ENCODE data around the gene SEC31B. TPM values are rescaled to one million over a fixed set of nuclear protein-coding genes. Genes with fewer than 3 reads are reported as not detected.

Gene SEC31B
- total RNA-seq, 2 experiments from 2014 or later = 42.9 to 120 TPM

- peaks cover 30% of the 10 kb centered on the region for H3K4me1 Mint-ChIP-seq
- H3K4me3 Mint-ChIP-seq = no peak overlapping the region
- H3K9me3 Mint-ChIP-seq (ENCODE audit: low read depth) = no peaks in the 10 kb centered on the region
- H3K36me3 Mint-ChIP-seq = peaks cover 34% of the 10 kb centered on the region
- no peak overlapping the region for H3K27ac Mint-ChIP-seq
- CTCF ChIA-PET = interaction anchor here (0.9 to 3.8 kb wide), 9 partner anchors 9 to 91 kb away, joined by 3 to 33 read pairs (median 5); partner anchors contain the start of gene HIF1AN
- DNase-seq (no peak), ATAC-seq (no peak)
- H3K27me3 Mint-ChIP-seq = no peaks in the 10 kb centered on the region
These were observed 4.5 kb upstream of the SEC31B start for GRCh38 chr10:100524206-100524605.

GRCh38 chr10:100522945-100523344, 3.3 kb upstream of the SEC31B start:
- DNase-seq = no peak
- H3K27me3 Mint-ChIP-seq = no peaks in the 10 kb centered on the region
- H3K27ac Mint-ChIP-seq = no peak overlapping the region
- H3K9me3 Mint-ChIP-seq (ENCODE audit: low read depth) = no peaks in the 10 kb centered on the region
- CTCF ChIA-PET = interaction anchor here (1.3 to 20.2 kb wide), 6 partner anchors 11 to 91 kb away, joined by 5 to 272 read pairs (median 11); partner anchors contain the start of gene HIF1AN
- H3K4me3 Mint-ChIP-seq = no peak overlapping the region
- no peak for ATAC-seq
- H3K36me3 Mint-ChIP-seq = peaks cover 34% of the 10 kb centered on the region
- H3K4me1 Mint-ChIP-seq = peaks cover 33% of the 10 kb centered on the region

GRCh38 chr10:100522107-100522801, 2.6 kb upstream of the SEC31B start:
- DNase-seq = no peak
- Mint-ChIP-seq H3K9me3 (ENCODE audit: low read depth) (no peaks in the 10 kb centered on the region), H3K4me1 (peaks cover 33% of the 10 kb centered on the region), H3K27me3 (no peaks in the 10 kb centered on the region), H3K36me3 (peaks cover 35% of the 10 kb centered on the region), H3K27ac (no peak overlapping the region), H3K4me3 (no peak overlapping the region)
- CTCF ChIA-PET = interaction anchor here (1.3 to 20.2 kb wide), 6 partner anchors 10 to 91 kb away, joined by 5 to 272 read pairs (median 11); partner anchors contain the start of gene HIF1AN
- ATAC-seq = no peak

GRCh38 chr10:100520811-100521210, 1.1 kb upstream of the SEC31B start:
- ATAC-seq (no peak), DNase-seq (no peak)
- H3K9me3 Mint-ChIP-seq (ENCODE audit: low read depth) = no peaks in the 10 kb centered on the region
- H3K36me3 Mint-ChIP-seq = peaks cover 35% of the 10 kb centered on the region
- no peak overlapping the region for H3K27ac Mint-ChIP-seq
- H3K4me1 Mint-ChIP-seq = peaks cover 34% of the 10 kb centered on the region
- no peak overlapping the region for H3K4me3 Mint-ChIP-seq
- CTCF ChIA-PET = interaction anchor here (1.1 to 20.2 kb wide), 10 partner anchors 8 to 176 kb away, joined by 3 to 363 read pairs (median 12); partner anchors contain the start of genes HIF1AN and SCD
- no peaks in the 10 kb centered on the region for H3K27me3 Mint-ChIP-seq

GRCh38 chr10:100518761-100519241, 860 bp downstream of the SEC31B start:
- peaks cover 33% of the 10 kb centered on the region for H3K4me1 Mint-ChIP-seq
- H3K27ac Mint-ChIP-seq = peak overlapping the region; percentile 45
- DNase-seq (peak; percentile 75), ATAC-seq (peak; percentile 84)
- H3K36me3 Mint-ChIP-seq = peaks cover 38% of the 10 kb centered on the region
- no peak overlapping the region for H3K4me3 Mint-ChIP-seq
- H3K9me3 Mint-ChIP-seq (ENCODE audit: low read depth) = no peaks in the 10 kb centered on the region
- no peaks in the 10 kb centered on the region for H3K27me3 Mint-ChIP-seq
- CTCF ChIA-PET = interaction anchor here (0.6 to 20.2 kb wide), 39 partner anchors 9 to 468 kb away, joined by 3 to 363 read pairs (median 6); partner anchors contain the start of genes HIF1AN, MRPL43, SCD and TWNK

- DNase-seq (no peak), ATAC-seq (no peak)
- H3K27ac Mint-ChIP-seq = peak overlapping the region; percentile 34
- H3K9me3 Mint-ChIP-seq (ENCODE audit: low read depth) = no peaks in the 10 kb centered on the region
- peaks cover 42% of the 10 kb centered on the region for H3K36me3 Mint-ChIP-seq
- H3K27me3 Mint-ChIP-seq = no peaks in the 10 kb centered on the region
- CTCF ChIA-PET = interaction anchor here (0.6 to 20.2 kb wide), 10 partner anchors 8 to 173 kb away, joined by 3 to 363 read pairs (median 20); partner anchors contain the start of genes HIF1AN and SCD
- H3K4me1 Mint-ChIP-seq = peaks cover 44% of the 10 kb centered on the region
- no peak overlapping the region for H3K4me3 Mint-ChIP-seq
These were observed 2.8 kb downstream of the SEC31B start for GRCh38 chr10:100516847-100517246.

- peak overlapping the region; percentile 52 for H3K27ac Mint-ChIP-seq
- no peak for ATAC-seq
- CTCF ChIA-PET = interaction anchor here (1.0 to 20.2 kb wide), 6 partner anchors 9 to 171 kb away, joined by 3 to 363 read pairs (median 74); partner anchors contain the start of gene SCD
- no peak for DNase-seq
- peaks cover 45% of the 10 kb centered on the region for H3K36me3 Mint-ChIP-seq
- no peaks in the 10 kb centered on the region for H3K27me3 Mint-ChIP-seq
- H3K4me1 Mint-ChIP-seq = peaks cover 56% of the 10 kb centered on the region
- H3K4me3 Mint-ChIP-seq = no peak overlapping the region
- no peaks in the 10 kb centered on the region for H3K9me3 Mint-ChIP-seq (ENCODE audit: low read depth)
These were observed 4.0 kb downstream of the SEC31B start for GRCh38 chr10:100515612-100516011.

GRCh38 chr10:100510533-100511308, 8.9 kb downstream of the SEC31B start:
- CTCF ChIA-PET = interaction anchor here (0.8 to 20.2 kb wide), 15 partner anchors 8 to 326 kb away, joined by 3 to 363 read pairs (median 6); partner anchors contain the start of genes HIF1AN and SCD
- Mint-ChIP-seq H3K4me1 (peaks cover 74% of the 10 kb centered on the region), H3K4me3 (peak overlapping the region; percentile 45), H3K36me3 (peaks cover 41% of the 10 kb centered on the region), H3K27me3 (no peaks in the 10 kb centered on the region), H3K27ac (peak overlapping the region; percentile 97), H3K9me3 (ENCODE audit: low read depth) (no peaks in the 10 kb centered on the region)
- DNase-seq = peak; percentile 94
- ATAC-seq = peak; percentile 74

GRCh38 chr10:100509241-100509840, 10.3 kb downstream of the SEC31B start:
- H3K4me1 Mint-ChIP-seq = peaks cover 87% of the 10 kb centered on the region
- H3K9me3 Mint-ChIP-seq (ENCODE audit: low read depth) = no peaks in the 10 kb centered on the region
- peak overlapping the region; percentile 74 for H3K4me3 Mint-ChIP-seq
- CTCF ChIA-PET = interaction anchor here (0.9 to 20.2 kb wide), 23 partner anchors 9 to 403 kb away, joined by 3 to 363 read pairs (median 5); partner anchors contain the start of genes HIF1AN and SCD
- H3K27ac Mint-ChIP-seq = peak overlapping the region; percentile 97
- DNase-seq = peak; percentile 91
- no peaks in the 10 kb centered on the region for H3K27me3 Mint-ChIP-seq
- ATAC-seq = peak; percentile 57
- peaks cover 47% of the 10 kb centered on the region for H3K36me3 Mint-ChIP-seq

- CTCF ChIA-PET = interaction anchor here (0.7 to 20.2 kb wide), 24 partner anchors 10 to 403 kb away, joined by 3 to 363 read pairs (median 5); partner anchors contain the start of genes HIF1AN and SCD
- Mint-ChIP-seq H3K27ac (peak overlapping the region; percentile 97), H3K4me3 (peak overlapping the region; percentile 74), H3K36me3 (peaks cover 48% of the 10 kb centered on the region), H3K27me3 (no peaks in the 10 kb centered on the region), H3K9me3 (ENCODE audit: low read depth) (no peaks in the 10 kb centered on the region), H3K4me1 (peaks cover 90% of the 10 kb centered on the region)
- DNase-seq = peak; percentile 74
- peak; percentile 65 for ATAC-seq
These were observed 10.9 kb downstream of the SEC31B start for GRCh38 chr10:100508691-100509150.

- H3K27me3 Mint-ChIP-seq = no peaks in the 10 kb centered on the region
- H3K36me3 Mint-ChIP-seq = peaks cover 49% of the 10 kb centered on the region
- CTCF ChIA-PET = interaction anchor here (0.7 to 20.2 kb wide), 21 partner anchors 10 to 174 kb away, joined by 3 to 363 read pairs (median 5); partner anchors contain the start of genes HIF1AN and SCD
- H3K9me3 Mint-ChIP-seq (ENCODE audit: low read depth) = no peaks in the 10 kb centered on the region
- peaks cover 92% of the 10 kb centered on the region for H3K4me1 Mint-ChIP-seq
- ATAC-seq (no peak), DNase-seq (no peak)
- H3K4me3 Mint-ChIP-seq = peak overlapping the region; percentile 74
- peak overlapping the region; percentile 97 for H3K27ac Mint-ChIP-seq
These were observed 11.4 kb downstream of the SEC31B start for GRCh38 chr10:100508266-100508665.

GRCh38 chr10:100507357-100507732, 12.3 kb downstream of the SEC31B start:
- DNase-seq (no peak), ATAC-seq (no peak)
- peak overlapping the region; percentile 74 for H3K4me3 Mint-ChIP-seq
- CTCF ChIA-PET = interaction anchor here (0.7 to 20.2 kb wide), 11 partner anchors 10 to 164 kb away, joined by 3 to 363 read pairs (median 32); partner anchors contain the start of genes HIF1AN and SCD
- H3K4me1 Mint-ChIP-seq = peaks cover 91% of the 10 kb centered on the region
- H3K27me3 Mint-ChIP-seq = no peaks in the 10 kb centered on the region
- no peaks in the 10 kb centered on the region for H3K9me3 Mint-ChIP-seq (ENCODE audit: low read depth)
- H3K36me3 Mint-ChIP-seq = peaks cover 51% of the 10 kb centered on the region
- peak overlapping the region; percentile 97 for H3K27ac Mint-ChIP-seq
